Activated naive CD4-positive, alpha-beta T cell treated with anti-CD3 and anti-CD28 coated beads, Interleukin-2, amount 50 U/mL, for 24 hours (primary cell): ENCODE measurements around the gene ELF3.
"Not testable (repeated sequence)": the region's sequence is repeated elsewhere in the genome, so short reads cannot be mapped to it uniquely, and the experiment has no call there.

Experiments
- H3K27ac Mint-ChIP-seq: one replicate; pipeline ENCODE4 v1.8.0; 2021; ENCODE audit warnings: mild to moderate bottlenecking, mixed read lengths
- H3K27me3 Mint-ChIP-seq: one replicate; pipeline ENCODE4 v1.8.0; 2021; ENCODE audit warnings: mixed read lengths
- H3K36me3 Mint-ChIP-seq: one replicate; pipeline ENCODE4 v1.8.0; 2021; ENCODE audit warnings: mixed read lengths
- H3K4me1 Mint-ChIP-seq: one replicate; pipeline ENCODE4 v1.8.0; 2021; ENCODE audit warnings: mixed read lengths
- H3K4me3 Mint-ChIP-seq: one replicate; pipeline ENCODE4 v1.8.0; 2021; ENCODE audit warnings: mild to moderate bottlenecking, mixed read lengths
- H3K9me3 Mint-ChIP-seq: one replicate; pipeline ENCODE4 v1.8.0; 2021; ENCODE audit warnings: mixed read lengths

The ELF3 gene

DNA sequence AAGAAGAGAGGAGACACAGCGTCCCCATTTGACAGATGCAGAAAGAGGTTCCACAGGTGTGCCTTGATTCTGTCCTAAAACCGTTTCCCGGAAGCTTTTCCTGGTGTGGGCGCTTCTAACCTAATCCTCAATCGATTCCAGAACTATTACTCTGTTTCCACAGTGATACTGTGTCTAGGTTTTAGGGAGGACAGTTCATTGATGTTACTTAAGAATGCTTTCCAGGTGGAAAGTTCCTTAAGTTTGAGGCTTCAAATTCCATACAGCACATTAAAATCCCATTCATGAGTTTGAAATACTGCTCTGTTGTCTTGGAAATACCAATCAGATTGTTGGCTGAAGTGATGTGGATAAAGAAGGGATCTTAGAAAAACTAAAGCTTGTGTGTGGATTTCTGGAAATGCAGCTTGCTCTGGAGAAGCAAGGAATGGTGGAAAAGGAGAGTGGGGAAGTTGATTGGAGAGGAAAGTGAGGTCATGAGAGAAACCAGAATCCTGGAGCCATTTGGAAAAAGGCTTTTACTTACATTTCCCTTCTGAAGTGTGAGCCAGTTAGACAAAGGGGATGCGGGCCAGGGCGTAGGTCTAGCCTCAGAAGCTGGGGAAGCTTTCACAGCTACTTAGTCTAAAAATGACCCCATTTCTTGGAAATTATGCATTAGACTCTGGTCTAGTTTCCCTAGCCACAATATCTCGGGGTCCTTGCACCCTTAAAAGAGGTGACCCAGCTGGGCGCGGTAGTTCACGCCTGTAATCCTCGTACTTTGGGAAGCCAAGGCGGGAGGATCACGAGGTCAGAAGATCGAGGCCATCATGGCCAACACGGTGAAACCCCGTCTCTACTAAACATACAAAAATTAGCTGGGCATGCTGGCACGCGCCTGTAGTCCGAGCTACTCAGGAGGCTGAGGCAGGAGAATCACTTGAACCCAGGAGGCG lies 6.7 kb downstream of the ELF3 start:
- Mint-ChIP-seq H3K27me3 (peaks cover 2% of the 10 kb centered on the region), H3K4me1 (no peaks in the 10 kb centered on the region), H3K9me3 (no peaks in the 10 kb centered on the region), H3K27ac (no peak overlapping the region), H3K36me3 (no peaks in the 10 kb centered on the region), H3K4me3 (no peak overlapping the region)

DNA sequence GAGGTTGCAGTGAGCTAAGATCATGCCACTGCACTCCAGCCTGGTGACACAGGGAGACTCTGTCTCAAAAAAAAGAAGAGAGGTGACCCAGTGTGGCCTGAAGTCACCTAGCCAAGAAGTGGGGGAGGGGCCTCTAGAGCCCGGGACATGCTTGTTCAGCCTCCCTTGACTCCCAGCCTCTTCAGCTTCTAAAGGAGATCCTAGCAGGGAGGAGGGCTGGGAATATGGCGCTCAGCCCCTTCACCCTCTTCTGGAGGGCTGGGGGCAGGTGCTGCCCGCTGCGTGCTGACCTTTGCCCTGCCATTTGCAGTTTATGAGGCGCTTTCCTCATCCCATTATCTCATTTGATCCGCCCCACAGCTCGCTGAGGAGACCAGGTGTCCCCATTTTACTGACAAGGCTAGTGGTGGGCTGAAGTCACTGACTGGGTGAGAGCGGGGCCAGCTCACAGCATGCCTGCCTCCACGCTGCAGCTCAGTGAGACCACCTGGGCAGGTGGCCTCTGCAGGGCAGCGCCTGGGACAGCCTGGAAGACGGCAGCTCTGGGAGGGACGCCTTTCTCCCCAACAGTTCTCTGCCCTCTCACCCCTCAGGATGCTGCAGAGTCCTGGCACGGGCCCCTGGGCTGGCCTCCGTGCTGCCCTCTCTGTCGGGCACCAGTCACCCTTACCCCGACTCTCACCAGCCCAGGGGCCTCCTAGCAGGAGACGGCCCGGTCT lies 7.5 kb downstream of the ELF3 start:
- H3K9me3 Mint-ChIP-seq, result no peaks in the 10 kb centered on the region
- H3K36me3 Mint-ChIP-seq, result no peaks in the 10 kb centered on the region
- no peaks in the 10 kb centered on the region for H3K4me1 Mint-ChIP-seq
- no peak overlapping the region for H3K27ac Mint-ChIP-seq
- H3K27me3 Mint-ChIP-seq, result peaks cover 2% of the 10 kb centered on the region
- no peak overlapping the region for H3K4me3 Mint-ChIP-seq

DNA sequence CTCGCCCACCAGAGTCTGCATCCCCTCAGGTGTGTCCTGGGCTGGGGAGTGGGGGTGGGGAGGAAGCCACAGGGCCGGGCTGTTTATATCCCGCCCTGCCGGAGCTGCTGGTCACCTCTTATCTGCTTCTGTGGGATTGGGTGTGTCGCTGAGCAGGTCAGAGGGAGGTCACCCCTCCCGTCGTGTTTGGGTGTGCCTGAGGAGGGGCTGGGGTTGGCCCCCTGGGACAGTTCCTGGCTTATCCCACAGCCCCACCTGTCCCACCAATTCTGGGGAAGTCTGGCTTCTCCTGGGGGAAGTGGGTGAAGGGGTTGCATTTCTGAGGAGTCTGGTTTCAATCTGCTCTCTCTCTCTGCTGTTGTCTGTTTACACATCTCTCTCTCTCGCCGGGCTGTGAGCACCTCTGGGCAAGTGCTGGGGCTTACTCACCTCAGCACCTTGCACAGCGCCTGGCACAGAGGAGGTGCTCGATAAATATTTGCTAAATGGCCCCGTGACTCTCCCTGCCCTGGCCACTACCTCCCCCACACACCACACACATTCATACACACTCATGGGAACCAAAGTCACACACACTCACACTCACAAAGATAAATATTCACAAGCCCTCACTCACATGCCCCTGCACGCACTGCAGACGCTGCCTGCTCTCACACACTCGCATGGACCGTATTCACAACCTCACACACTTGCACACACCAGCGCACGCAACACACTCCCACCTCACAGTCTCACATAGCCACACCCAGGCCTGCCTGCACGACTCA lies 8.3 kb downstream of the ELF3 start:
- Mint-ChIP-seq H3K9me3 (no peaks in the 10 kb centered on the region), H3K27me3 (peaks cover 2% of the 10 kb centered on the region), H3K4me3 (no peak overlapping the region), H3K27ac (no peak overlapping the region), H3K36me3 (no peaks in the 10 kb centered on the region), H3K4me1 (no peaks in the 10 kb centered on the region)

DNA sequence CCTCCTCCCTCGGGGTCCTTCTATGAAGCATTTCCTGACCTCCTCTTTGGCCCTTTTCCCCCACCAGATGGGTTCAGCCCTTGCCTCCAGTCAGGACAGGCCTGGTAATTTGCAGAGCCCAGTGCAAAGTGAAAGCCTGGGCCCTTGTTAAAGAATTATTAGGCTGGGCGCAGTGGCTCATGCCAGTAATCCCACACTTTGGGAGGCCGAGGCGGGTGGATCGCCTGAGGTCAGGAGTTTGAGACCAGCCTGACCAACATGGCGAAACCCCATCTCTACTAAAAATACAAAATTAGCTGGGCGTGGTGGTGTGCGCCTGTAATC lies 8.8 kb downstream of the ELF3 start:
- H3K4me1 Mint-ChIP-seq, H3K4me3 Mint-ChIP-seq, H3K27me3 Mint-ChIP-seq, H3K9me3 Mint-ChIP-seq, H3K27ac Mint-ChIP-seq, H3K36me3 Mint-ChIP-seq: not testable (repeated sequence)

DNA sequence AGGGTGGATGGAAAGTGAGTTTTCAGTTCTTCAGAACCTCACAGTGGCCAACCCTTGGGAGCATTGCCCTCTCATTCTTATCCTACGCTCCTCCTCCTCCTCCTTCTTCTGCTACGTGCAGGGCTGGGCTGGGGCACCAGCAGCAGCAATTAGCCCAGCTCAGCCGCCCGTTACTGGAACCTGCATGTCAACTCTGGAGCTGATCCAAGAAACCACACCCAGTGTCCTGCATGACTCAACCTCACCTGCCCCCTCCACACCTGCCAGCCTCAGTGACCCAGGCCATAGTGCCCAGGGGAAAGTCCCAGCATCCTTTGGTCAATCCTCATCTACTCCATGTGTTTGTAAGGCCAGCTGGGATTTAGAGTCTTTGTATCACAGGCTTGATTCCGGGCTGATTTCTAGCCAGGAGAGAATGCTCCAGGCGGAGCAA lies 12.6 kb downstream of the ELF3 start:
- H3K27me3 Mint-ChIP-seq, result no peaks in the 10 kb centered on the region
- H3K36me3 Mint-ChIP-seq, result no peaks in the 10 kb centered on the region
- H3K27ac Mint-ChIP-seq, result no peak overlapping the region
- no peaks in the 10 kb centered on the region for H3K9me3 Mint-ChIP-seq
- H3K4me1 Mint-ChIP-seq, result no peaks in the 10 kb centered on the region
- H3K4me3 Mint-ChIP-seq, result no peak overlapping the region

DNA sequence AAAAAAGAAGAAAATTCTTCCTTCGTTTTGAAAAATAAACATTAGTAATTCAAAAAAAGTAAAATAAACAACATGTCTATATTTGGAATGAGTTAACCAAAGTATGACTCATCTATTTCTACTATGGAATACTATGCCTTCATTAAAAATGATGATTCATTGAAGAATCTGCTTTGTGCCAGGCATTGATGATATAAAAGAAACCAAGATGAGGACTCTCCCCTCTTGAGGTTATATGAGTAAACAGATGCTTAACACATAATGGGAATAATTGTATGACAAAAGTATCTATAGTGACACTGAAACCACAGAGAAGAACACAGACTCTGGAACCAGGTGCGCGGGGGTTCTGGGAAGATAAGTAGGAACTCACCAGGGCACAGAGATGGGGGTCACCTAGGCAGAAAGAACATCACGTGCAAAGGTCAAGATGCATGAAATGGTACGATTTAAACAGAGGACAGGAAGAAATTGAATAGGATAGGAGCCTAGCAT lies 18.8 kb downstream of the ELF3 start:
- no peaks in the 10 kb centered on the region for H3K9me3 Mint-ChIP-seq
- H3K4me3 Mint-ChIP-seq, result no peak overlapping the region
- H3K27ac Mint-ChIP-seq, result no peak overlapping the region
- H3K4me1 Mint-ChIP-seq, result peaks cover 3% of the 10 kb centered on the region
- no peaks in the 10 kb centered on the region for H3K27me3 Mint-ChIP-seq
- H3K36me3 Mint-ChIP-seq, result no peaks in the 10 kb centered on the region

DNA sequence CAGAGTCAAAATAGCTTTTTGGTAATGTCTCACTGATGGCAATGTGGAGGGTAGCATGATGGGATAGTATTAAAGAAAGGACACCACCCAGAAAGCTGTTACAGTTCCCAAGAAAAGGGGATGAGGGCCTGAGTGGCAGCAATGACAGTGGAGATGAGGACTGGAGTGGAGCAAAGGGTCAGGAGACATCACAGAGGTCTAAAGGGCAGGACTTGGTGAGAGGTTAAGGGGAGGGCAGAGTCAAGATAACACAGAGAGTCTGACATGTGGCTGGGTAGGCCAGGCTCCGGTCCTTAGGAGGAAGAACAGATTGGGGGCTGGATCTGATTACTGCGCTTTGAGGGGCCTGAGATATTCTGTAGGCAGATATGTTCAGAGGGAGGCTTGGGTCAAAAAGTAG lies 19.3 kb downstream of the ELF3 start:
- no peak overlapping the region for H3K4me3 Mint-ChIP-seq
- H3K27me3 Mint-ChIP-seq, result no peaks in the 10 kb centered on the region
- peaks cover 3% of the 10 kb centered on the region for H3K4me1 Mint-ChIP-seq
- no peak overlapping the region for H3K27ac Mint-ChIP-seq
- no peaks in the 10 kb centered on the region for H3K9me3 Mint-ChIP-seq
- no peaks in the 10 kb centered on the region for H3K36me3 Mint-ChIP-seq

DNA sequence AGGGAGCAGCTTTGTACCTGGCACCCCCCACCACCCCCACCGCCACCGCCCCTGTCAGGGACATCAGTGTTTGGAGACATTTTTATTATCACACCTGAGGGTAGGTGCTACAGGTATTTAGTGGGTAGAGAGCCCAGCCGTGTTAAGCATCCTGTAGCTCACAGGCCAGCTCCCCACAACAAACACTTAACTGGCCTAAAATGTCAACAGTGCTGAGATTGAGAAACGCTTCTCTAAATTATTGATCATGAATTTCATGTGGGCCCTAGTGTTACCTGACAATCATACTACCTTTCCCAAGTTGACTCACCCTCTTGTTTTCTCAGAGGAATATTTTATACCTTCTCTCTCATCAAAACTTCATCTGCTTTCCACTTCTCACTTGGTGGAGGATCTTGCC lies 21.4 kb downstream of the ELF3 start:
- H3K4me1 Mint-ChIP-seq, result peaks cover 3% of the 10 kb centered on the region
- no peaks in the 10 kb centered on the region for H3K9me3 Mint-ChIP-seq
- no peak overlapping the region for H3K4me3 Mint-ChIP-seq
- H3K27me3 Mint-ChIP-seq, result no peaks in the 10 kb centered on the region
- H3K27ac Mint-ChIP-seq, result no peak overlapping the region
- H3K36me3 Mint-ChIP-seq, result no peaks in the 10 kb centered on the region

DNA sequence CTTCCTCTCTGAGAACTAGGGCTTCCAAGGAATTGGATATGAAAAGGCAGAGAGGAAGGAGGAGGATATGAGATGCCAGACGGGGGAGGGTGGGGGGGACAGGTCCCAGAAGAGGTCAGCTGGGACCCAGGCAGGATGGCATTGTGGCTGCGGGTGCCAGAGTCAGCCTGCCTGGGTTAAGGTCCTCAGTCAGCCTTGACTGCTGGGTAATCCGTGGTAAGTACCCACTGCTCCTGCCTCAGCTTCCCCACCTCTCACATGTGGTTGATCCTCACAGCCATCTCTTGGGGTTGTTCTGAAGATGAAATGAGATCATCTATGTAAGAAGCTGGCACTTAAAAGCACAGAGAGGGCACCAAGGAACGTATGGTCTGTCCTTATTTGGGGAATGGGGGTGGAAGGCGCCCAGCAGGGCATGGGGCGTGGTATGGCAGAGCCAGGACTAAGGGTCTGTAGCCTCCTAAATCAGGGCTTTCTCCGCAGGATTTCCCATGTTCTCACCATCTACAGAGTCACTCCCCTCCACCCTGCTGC lies 23.8 kb downstream of the ELF3 start:
- Mint-ChIP-seq H3K9me3 (no peaks in the 10 kb centered on the region), H3K27ac (no peak overlapping the region), H3K4me1 (peaks cover 3% of the 10 kb centered on the region), H3K27me3 (no peaks in the 10 kb centered on the region), H3K4me3 (no peak overlapping the region), H3K36me3 (no peaks in the 10 kb centered on the region)

DNA sequence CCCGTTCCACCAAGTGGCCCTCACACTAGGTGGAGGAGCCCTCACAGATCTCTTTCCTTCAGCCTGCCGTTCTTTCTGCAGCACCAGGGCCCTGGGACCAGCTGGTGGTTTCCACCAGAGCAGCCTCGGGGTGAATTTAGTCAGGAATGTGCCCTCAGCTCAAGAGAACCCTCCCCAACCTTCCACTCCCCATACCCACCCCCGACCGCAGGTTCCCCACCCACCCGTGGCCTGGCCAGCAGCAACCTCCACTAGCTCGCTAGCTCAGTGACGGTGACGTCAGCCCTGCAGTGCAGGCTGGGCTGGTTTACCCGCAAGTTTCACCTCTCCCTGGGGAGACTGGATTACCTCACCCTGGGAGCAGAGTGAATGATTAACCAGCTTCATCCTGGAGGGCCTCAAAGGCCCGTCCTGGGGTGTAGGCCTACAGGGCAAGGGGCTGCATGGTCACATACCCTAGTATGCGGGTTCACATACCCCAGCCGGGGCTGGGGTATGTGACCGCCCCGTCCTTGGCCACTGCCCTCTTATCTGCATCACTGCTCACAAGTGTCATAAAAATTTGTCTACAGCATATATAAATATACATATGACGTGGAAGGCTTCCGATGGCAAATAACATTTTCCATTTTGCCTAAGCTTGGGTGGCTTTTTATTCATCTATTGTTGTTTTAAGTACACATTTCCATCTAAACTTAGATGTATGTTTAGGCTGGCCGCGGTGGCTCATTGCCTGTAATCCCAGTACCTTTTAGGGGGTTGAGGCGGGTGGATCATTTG lies 24.5 kb downstream of the ELF3 start:
- no peak overlapping the region for H3K27ac Mint-ChIP-seq
- no peaks in the 10 kb centered on the region for H3K27me3 Mint-ChIP-seq
- H3K4me3 Mint-ChIP-seq, result no peak overlapping the region
- H3K36me3 Mint-ChIP-seq, result no peaks in the 10 kb centered on the region
- H3K9me3 Mint-ChIP-seq, result no peaks in the 10 kb centered on the region
- no peaks in the 10 kb centered on the region for H3K4me1 Mint-ChIP-seq

DNA sequence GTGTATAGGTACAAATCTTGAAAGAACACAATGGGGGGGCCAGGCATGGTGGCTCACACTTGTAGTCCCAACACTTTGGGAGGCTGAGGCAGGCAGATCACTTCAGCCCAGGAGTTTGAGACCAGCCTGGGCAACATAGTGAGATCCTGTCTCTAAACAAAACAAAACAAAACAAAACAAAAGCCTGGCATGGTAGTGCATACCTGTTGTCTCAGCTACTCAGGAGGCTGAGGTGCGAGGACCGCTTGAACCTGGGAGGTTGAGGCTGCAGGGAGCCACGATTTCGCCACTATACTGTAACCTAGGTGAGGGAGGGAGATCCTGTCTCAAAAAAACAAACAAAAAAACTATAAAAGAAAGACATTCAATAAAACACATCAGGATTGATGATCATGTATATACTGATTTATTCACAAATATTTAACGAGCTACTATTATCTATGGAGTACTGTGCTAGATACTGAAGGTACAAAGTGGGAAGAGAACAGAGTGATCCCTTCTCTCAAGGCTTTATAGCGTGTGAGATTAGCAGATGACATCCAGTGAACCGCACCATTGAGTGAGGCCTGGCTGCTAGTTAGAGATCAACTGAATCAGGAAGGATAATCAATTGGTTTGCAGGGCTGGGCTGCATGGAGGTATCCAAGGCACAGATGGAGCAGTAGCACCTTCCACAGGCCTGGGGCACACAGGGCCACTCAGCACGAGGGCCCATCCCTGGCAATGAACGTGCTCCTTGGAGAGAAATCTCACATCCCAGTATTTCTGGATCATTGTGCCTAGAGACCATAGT lies 26.4 kb downstream of the ELF3 start:
- Mint-ChIP-seq H3K27ac (no peak overlapping the region), H3K36me3 (no peaks in the 10 kb centered on the region), H3K9me3 (no peaks in the 10 kb centered on the region), H3K27me3 (no peaks in the 10 kb centered on the region), H3K4me3 (no peak overlapping the region), H3K4me1 (no peaks in the 10 kb centered on the region)

DNA sequence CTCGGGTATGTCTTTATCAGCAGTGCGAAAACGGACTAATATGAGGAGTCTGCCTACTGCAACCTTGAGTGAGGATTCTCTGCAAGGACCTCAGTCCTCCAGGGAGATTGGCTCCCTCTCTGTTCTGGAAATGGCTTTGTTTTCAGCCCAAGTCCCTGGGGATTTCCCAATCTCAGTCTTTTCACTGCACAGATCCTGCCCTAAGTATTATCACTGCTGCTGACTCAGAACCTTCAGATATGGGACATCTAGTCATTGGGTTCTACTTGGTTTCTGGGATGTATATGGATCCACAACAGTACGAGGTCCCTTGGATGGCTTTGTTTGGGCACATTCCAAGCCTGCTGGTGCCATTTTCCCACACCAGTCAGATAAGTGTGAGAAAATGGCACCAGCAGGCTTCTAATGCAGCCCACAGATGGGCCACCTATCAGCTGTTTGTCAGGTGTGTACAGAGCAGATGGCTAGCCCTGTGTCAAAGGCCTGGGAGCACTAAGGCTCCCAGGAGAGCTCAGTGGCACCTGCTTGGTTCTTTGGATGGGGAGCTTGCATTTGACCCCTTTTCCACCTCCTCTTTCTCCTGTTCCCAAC lies 27.4 kb downstream of the ELF3 start:
- Mint-ChIP-seq H3K4me1 (no peaks in the 10 kb centered on the region), H3K36me3 (no peaks in the 10 kb centered on the region), H3K27me3 (no peaks in the 10 kb centered on the region), H3K4me3 (no peak overlapping the region), H3K27ac (no peak overlapping the region), H3K9me3 (no peaks in the 10 kb centered on the region)

DNA sequence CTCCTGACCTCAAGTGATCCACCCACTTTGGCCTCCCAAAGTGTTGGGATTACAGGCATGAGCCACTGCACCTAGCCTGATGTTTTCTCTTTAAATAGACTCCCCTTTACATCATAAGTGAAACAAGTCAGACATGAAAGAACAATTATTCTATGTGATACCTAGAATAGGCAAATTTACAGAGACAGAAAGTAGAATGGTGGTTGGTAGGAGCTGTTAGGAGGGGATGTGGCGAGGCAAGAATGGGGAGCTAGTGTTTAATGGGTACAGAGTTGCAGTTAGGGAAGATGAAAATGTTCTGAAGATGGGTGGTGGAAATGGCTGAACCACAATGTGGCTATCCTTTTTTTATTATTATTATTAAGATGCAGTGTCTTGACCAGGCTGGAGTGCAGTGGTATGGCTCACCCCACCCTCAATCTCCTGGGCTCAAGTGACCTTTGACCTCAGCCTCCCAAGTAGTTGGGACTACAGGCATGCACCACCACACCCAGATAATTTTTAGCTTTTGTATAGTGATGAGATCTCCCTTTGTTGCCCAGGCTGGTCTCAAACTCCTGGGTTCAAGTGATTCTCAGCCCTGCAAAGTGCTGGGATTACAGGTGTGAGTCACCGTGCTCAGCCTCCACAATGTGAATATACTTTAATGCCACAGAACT lies 28.4 kb downstream of the ELF3 start:
- no peaks in the 10 kb centered on the region for H3K36me3 Mint-ChIP-seq
- H3K4me1 Mint-ChIP-seq, result no peaks in the 10 kb centered on the region
- no peak overlapping the region for H3K4me3 Mint-ChIP-seq
- no peaks in the 10 kb centered on the region for H3K9me3 Mint-ChIP-seq
- H3K27ac Mint-ChIP-seq, result no peak overlapping the region
- no peaks in the 10 kb centered on the region for H3K27me3 Mint-ChIP-seq

DNA sequence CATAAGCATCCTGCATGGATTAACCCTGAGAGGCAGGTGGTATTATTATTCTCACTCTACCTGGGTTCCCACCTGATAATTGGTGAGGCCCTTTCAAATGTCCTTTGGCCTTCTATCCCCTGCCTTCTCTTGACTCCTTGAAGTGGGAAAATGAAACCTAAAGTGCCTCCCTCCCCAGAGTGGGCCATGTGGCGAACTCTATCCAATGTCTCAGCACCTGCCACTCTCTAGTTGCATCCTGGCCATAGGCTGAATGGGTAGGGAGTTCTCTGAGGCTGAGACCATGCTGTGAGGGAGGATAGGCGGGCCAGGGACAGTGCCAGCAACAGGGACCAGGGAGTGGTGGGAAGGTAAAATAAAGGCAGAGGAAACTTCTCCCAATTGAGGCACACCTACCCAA lies 35.3 kb downstream of the ELF3 start:
- Mint-ChIP-seq H3K36me3 (no peaks in the 10 kb centered on the region), H3K4me3 (no peak overlapping the region), H3K4me1 (no peaks in the 10 kb centered on the region), H3K27me3 (no peaks in the 10 kb centered on the region), H3K9me3 (no peaks in the 10 kb centered on the region), H3K27ac (no peak overlapping the region)
